ENCODE results near the gene GNAO1. TPM values are rescaled to one million over a fixed set of nuclear protein-coding genes. Genes with fewer than 3 reads are reported as not detected.
"Not testable (repeated sequence)": the region's sequence is repeated elsewhere in the genome, so short reads cannot be mapped to it uniquely, and the experiment has no call there.

The GNAO1 gene
- total RNA-seq, 4 donors from 2014 or later: 2.7 to 12.9 (median 6.1) TPM

GRCh38 chr16:56370875-56371659 lies 179.8 kb downstream of the GNAO1 start:
- H3K27ac ChIP-seq: peak overlapping the region in 2 of 4 donors; percentile 25 to 79
- H3K27me3 ChIP-seq: no peaks in the 10 kb centered on the region
- no peak overlapping the region for H3K4me3 ChIP-seq
- 17 to 27% methylated on average over 6 of the region's 6 CpGs for WGBS, 2 donors
- peaks cover 0 to 23% (median 12%) of the 10 kb centered on the region in 4 donors for H3K4me1 ChIP-seq
- TF ChIP-seq, protein P1, sequence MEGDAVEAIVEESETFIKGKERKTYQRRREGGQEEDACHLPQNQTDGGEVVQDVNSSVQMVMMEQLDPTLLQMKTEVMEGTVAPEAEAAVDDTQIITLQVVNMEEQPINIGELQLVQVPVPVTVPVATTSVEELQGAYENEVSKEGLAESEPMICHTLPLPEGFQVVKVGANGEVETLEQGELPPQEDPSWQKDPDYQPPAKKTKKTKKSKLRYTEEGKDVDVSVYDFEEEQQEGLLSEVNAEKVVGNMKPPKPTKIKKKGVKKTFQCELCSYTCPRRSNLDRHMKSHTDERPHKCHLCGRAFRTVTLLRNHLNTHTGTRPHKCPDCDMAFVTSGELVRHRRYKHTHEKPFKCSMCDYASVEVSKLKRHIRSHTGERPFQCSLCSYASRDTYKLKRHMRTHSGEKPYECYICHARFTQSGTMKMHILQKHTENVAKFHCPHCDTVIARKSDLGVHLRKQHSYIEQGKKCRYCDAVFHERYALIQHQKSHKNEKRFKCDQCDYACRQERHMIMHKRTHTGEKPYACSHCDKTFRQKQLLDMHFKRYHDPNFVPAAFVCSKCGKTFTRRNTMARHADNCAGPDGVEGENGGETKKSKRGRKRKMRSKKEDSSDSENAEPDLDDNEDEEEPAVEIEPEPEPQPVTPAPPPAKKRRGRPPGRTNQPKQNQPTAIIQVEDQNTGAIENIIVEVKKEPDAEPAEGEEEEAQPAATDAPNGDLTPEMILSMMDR (IDR thresholded peaks at IDR 0.05): no peak
- TF ChIP-seq EP300 (IDR thresholded peaks at IDR 0.05) (no peak), POLR2A (IDR thresholded peaks at IDR 0.05) (no peak)
- no peaks in the 10 kb centered on the region for H3K9me3 ChIP-seq
- no peak for DNase-seq (ENCODE audit: low spot score in 2 of 2)
- H3K36me3 ChIP-seq: peaks cover 0 to 39% (median 0%) of the 10 kb centered on the region in 3 donors

- Histone ChIP-seq H3K27me3 (no peaks in the 10 kb centered on the region), H3K27ac (peak overlapping the region in 2 of 4 donors; percentile 25 to 79), H3K4me1 (peaks cover 0 to 23% (median 12%) of the 10 kb centered on the region in 4 donors), H3K36me3 (peaks cover 0 to 35% (median 0%) of the 10 kb centered on the region in 3 donors), H3K9me3 (no peaks in the 10 kb centered on the region), H3K4me3 (no peak overlapping the region)
- DNase-seq (ENCODE audit: low spot score in 2 of 2): no peak
- WGBS, 2 donors: 91 to 96% methylated on average over 1 of the region's 1 CpG
- TF ChIP-seq EP300 (IDR thresholded peaks at IDR 0.05) (no peak), POLR2A (IDR thresholded peaks at IDR 0.05) (no peak)
- TF ChIP-seq, protein P1 (IDR thresholded peaks at IDR 0.05): no peak
Observed at GRCh38 chr16:56371660-56371937, 180.3 kb downstream of the GNAO1 start.

GRCh38 chr16:56372013-56372634 lies 180.8 kb downstream of the GNAO1 start:
- TF ChIP-seq POLR2A (IDR thresholded peaks at IDR 0.05) (no peak), EP300 (IDR thresholded peaks at IDR 0.05) (no peak)
- TF ChIP-seq, protein P1 (IDR thresholded peaks at IDR 0.05): no peak
- DNase-seq (ENCODE audit: low spot score in 2 of 2): no peak
- Histone ChIP-seq H3K4me1 (peaks cover 0 to 23% (median 12%) of the 10 kb centered on the region in 4 donors), H3K27ac (no peak overlapping the region), H3K9me3 (no peaks in the 10 kb centered on the region), H3K27me3 (no peaks in the 10 kb centered on the region), H3K36me3 (peaks cover 0 to 30% (median 0%) of the 10 kb centered on the region in 3 donors), H3K4me3 (no peak overlapping the region)
- 86% methylated on average over 7 of the region's 7 CpGs for WGBS, 2 donors

- WGBS, 2 donors: 69 to 76% methylated on average over 4 of the region's 4 CpGs
- DNase-seq (ENCODE audit: low spot score in 2 of 2): no peak
- Histone ChIP-seq H3K27ac (no peak overlapping the region), H3K27me3 (no peaks in the 10 kb centered on the region), H3K4me1 (peaks cover 0 to 23% (median 12%) of the 10 kb centered on the region in 4 donors), H3K4me3 (no peak overlapping the region), H3K36me3 (peaks cover 0 to 29% (median 0%) of the 10 kb centered on the region in 3 donors), H3K9me3 (peaks cover 0 to 3% (median 0%) of the 10 kb centered on the region in 4 donors)
- TF ChIP-seq EP300 (IDR thresholded peaks at IDR 0.05) (no peak), POLR2A (IDR thresholded peaks at IDR 0.05) (no peak)
- TF ChIP-seq, protein P1 (IDR thresholded peaks at IDR 0.05): no peak
Observed at GRCh38 chr16:56373003-56373402, 181.7 kb downstream of the GNAO1 start.

GRCh38 chr16:56375792-56376191 lies 184.5 kb downstream of the GNAO1 start:
- H3K9me3 ChIP-seq: peaks cover 0 to 15% (median 1%) of the 10 kb centered on the region in 4 donors
- H3K4me3 ChIP-seq; H3K27ac ChIP-seq; DNase-seq (ENCODE audit: low spot score in 2 of 2); H3K27me3 ChIP-seq: not testable (repeated sequence)
- WGBS, 2 donors: 94 to 95% methylated on average over 6 of the region's 6 CpGs
- H3K36me3 ChIP-seq: peaks cover 2 to 45% (median 7%) of the 10 kb centered on the region in 3 donors
- H3K4me1 ChIP-seq: peaks cover 0 to 15% (median 8%) of the 10 kb centered on the region in 4 donors

DNA sequence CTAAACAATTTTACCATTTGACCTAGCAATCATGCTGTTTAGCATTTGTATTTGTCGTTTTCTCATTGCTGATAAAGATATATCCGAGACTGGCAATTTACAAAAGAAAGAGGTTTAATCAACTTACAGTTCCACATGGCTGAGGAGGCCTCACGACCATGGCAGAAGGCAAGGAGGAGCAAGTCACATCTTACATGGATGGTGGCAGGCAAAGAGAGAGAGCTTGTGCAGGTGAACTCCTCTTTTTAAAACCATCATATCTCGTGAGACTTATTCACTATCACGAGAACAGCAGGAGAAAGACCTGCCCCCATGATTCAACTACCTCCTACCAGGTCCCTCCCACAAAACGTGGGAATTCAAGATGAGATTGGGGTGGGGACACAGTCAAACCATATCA lies 187.8 kb downstream of the GNAO1 start:
- not testable (repeated sequence) for H3K27me3 ChIP-seq; H3K4me1 ChIP-seq; DNase-seq (ENCODE audit: low spot score in 2 of 2); H3K4me3 ChIP-seq; H3K27ac ChIP-seq
- Histone ChIP-seq H3K9me3 (peaks cover 0 to 25% (median 4%) of the 10 kb centered on the region in 4 donors), H3K36me3 (peaks cover 7 to 73% (median 16%) of the 10 kb centered on the region in 3 donors)
- 96 to 97% methylated on average over 6 of the region's 6 CpGs for WGBS, 2 donors

GRCh38 chr16:56380778-56381485 lies 189.6 kb downstream of the GNAO1 start:
- 93 to 99% methylated on average over 3 of the region's 3 CpGs for WGBS, 2 donors
- H3K27ac ChIP-seq; DNase-seq (ENCODE audit: low spot score in 2 of 2); H3K4me1 ChIP-seq; H3K27me3 ChIP-seq; H3K4me3 ChIP-seq: not testable (repeated sequence)
- H3K9me3 ChIP-seq: peaks cover 0 to 25% (median 4%) of the 10 kb centered on the region in 4 donors
- peaks cover 7 to 88% (median 16%) of the 10 kb centered on the region in 3 donors for H3K36me3 ChIP-seq
